Measurements from ENCODE around the gene LIPI.

LIPI gene

GRCh38 chr21:14086553-14086952 lies 124.2 kb downstream of the LIPI start:
- no peak for DNase-seq (ENCODE audit: low read depth)
- no peak overlapping the region for H3K4me3 ChIP-seq (ENCODE audit: control insufficient read depth, low read depth, low read length)
- no peak for TF ChIP-seq CTCF (IDR thresholded peaks at IDR 0.05; ENCODE audit: control insufficient read depth, insufficient read depth, low read depth, low read length, missing control alignments)

GRCh38 chr21:14084701-14085100 lies 126.1 kb downstream of the LIPI start:
- no peak overlapping the region for H3K4me3 ChIP-seq (ENCODE audit: control insufficient read depth, low read depth, low read length)
- DNase-seq (ENCODE audit: low read depth) = no peak
- TF ChIP-seq CTCF (IDR thresholded peaks at IDR 0.05; ENCODE audit: control insufficient read depth, insufficient read depth, low read depth, low read length, missing control alignments) = no peak

- no peak for DNase-seq (ENCODE audit: low read depth)
- TF ChIP-seq CTCF (IDR thresholded peaks at IDR 0.05; ENCODE audit: control insufficient read depth, insufficient read depth, low read depth, low read length, missing control alignments) = no peak
- no peak overlapping the region for H3K4me3 ChIP-seq (ENCODE audit: control insufficient read depth, low read depth, low read length)
These were observed 126.7 kb downstream of the LIPI start for GRCh38 chr21:14084068-14084501.

- TF ChIP-seq CTCF (IDR thresholded peaks at IDR 0.05; ENCODE audit: control insufficient read depth, insufficient read depth, low read depth, low read length, missing control alignments) = no peak
- DNase-seq (ENCODE audit: low read depth) = no peak
- no peak overlapping the region for H3K4me3 ChIP-seq (ENCODE audit: control insufficient read depth, low read depth, low read length)
These were observed 130.0 kb downstream of the LIPI start for GRCh38 chr21:14080764-14081096.

- TF ChIP-seq CTCF (IDR thresholded peaks at IDR 0.05; ENCODE audit: control insufficient read depth, insufficient read depth, low read depth, low read length, missing control alignments) = no peak
- DNase-seq (ENCODE audit: low read depth) = no peak
- no peak overlapping the region for H3K4me3 ChIP-seq (ENCODE audit: control insufficient read depth, low read depth, low read length)
These were observed 130.6 kb downstream of the LIPI start for GRCh38 chr21:14080040-14080763.

- no peak for TF ChIP-seq CTCF (IDR thresholded peaks at IDR 0.05; ENCODE audit: control insufficient read depth, insufficient read depth, low read depth, low read length, missing control alignments)
- DNase-seq (ENCODE audit: low read depth) = no peak
- H3K4me3 ChIP-seq (ENCODE audit: control insufficient read depth, low read depth, low read length) = no peak overlapping the region
These were observed 131.9 kb downstream of the LIPI start for GRCh38 chr21:14078746-14079375.

All from AG09309 (cell line).